Large intestine (tissue), 3 donors: ENCODE data around the gene LAMP5. TPM values are rescaled to one million over a fixed set of nuclear protein-coding genes. Genes with fewer than 3 reads are reported as not detected.

ENCODE experiments used
- DNase-seq, 2 donors: peaks; one replicate each; pipeline versions ENCODE4 v3.0.0 to v3.0.0-alpha.2; 2013
- H3K27ac ChIP-seq: one replicate; pipeline ENCODE4 v1.5.1; 2013; ENCODE audit warnings: low read length
- H3K27me3 ChIP-seq: 2 replicates; pipeline ENCODE4 v1.6.1; 2013; ENCODE audit warnings: low read length; ENCODE audit not compliant: control insufficient read depth, insufficient read depth
- H3K36me3 ChIP-seq: 2 replicates; pipeline ENCODE4 v1.6.1; 2013; ENCODE audit warnings: low read length; ENCODE audit not compliant: control insufficient read depth, insufficient read depth
- H3K4me1 ChIP-seq: one replicate; pipeline ENCODE4 v1.6.1; 2013; ENCODE audit warnings: low read length; ENCODE audit not compliant: control insufficient read depth, insufficient read depth
- H3K4me3 ChIP-seq: one replicate; pipeline ENCODE4 v1.5.1; 2013; ENCODE audit warnings: low read length
- H3K9me3 ChIP-seq: one replicate; pipeline ENCODE4 v1.6.1; 2013; ENCODE audit warnings: mild to moderate bottlenecking, low read depth, low read length, moderate library complexity; ENCODE audit not compliant: control insufficient read depth
- WGBS: methylation state at CpG from one replicate; pipeline ENCODE4 v1.1.5; 2013; ENCODE audit warnings: low lambda C conversion rate; ENCODE audit not compliant: insufficient coverage; 5-methylcytosine and 5-hydroxymethylcytosine counted together
- polyA plus RNA-seq: library from polyadenylated mRNA; unstranded; fragments of 120-200 nt; gene quantifications from one replicate; pipeline ENCODE4 v1.2.1, GENCODE V29; 2013

Gene LAMP5
- polyA plus RNA-seq, 1 donor = 4.6 TPM

DNA sequence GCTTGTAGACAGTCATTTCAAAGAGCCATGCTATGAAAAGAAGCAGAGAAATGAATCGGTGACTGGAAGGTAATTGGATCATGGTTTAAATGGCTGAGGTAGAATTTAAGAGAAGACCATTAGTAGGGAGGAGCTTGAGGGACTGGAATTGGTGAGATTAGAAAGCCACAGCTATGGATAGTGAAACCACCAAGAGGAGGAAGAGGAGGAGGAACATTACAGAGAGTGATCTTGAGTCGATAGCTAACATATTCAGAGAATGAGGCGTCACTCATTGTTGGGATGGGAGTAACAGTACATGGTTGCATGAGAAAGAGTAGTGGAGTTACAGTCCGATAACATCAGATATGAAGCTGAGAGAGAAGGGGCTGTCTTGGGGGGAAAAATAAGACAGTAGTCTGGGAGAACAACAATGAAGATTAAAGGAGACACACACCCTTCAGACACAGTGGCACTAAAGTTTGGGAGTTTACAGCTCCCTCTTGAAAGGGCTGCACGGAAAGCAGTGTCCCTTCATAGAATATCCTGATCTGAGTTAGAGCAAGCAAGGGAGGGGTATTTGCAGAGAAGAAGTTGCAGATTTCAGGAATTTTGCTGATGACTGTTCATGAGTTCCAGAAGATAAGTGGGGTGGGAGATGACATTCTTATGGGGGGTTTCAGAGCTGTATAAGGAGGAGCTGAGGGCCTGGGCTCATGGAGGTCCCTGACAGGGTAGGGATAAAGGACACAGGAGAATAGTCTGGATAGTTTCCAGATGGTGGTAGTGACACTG lies 15.1 kb upstream of the LAMP5 start:
- Histone ChIP-seq H3K4me3 (no peak overlapping the region), H3K27ac (no peak overlapping the region), H3K4me1 (no peaks in the 10 kb centered on the region), H3K36me3 (no peaks in the 10 kb centered on the region), H3K9me3 (no peaks in the 10 kb centered on the region), H3K27me3 (peaks cover 9% of the 10 kb centered on the region)
- DNase-seq = no peak
- 100% methylated on average over 3 of the region's 5 CpGs for WGBS

DNA sequence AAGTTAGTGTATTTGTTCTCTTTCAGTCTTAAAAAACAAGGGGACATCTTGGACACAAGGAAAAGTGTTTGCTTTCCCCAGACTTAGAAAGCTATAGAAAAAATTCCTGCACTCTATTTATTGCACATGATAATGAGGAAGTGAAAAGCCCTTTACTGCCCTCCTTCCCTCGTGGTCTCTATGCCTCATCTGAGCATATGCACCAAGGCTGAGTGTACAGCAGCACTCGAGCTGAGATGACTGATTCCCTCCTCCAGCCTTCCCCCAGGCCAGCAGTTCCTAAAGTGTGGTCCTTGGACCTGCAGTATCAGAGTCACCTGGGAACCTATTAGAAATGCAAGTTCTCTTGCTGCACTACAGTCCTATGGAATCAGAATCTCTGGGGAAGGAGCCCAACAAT lies 14.3 kb upstream of the LAMP5 start:
- H3K4me3 ChIP-seq = no peak overlapping the region
- no CpG with 5 or more reads among the region's 2 CpGs for WGBS
- no peaks in the 10 kb centered on the region for H3K36me3 ChIP-seq
- H3K27ac ChIP-seq = no peak overlapping the region
- H3K27me3 ChIP-seq = peaks cover 16% of the 10 kb centered on the region
- no peaks in the 10 kb centered on the region for H3K9me3 ChIP-seq
- peak; percentile 39 to 63 for DNase-seq
- H3K4me1 ChIP-seq = no peaks in the 10 kb centered on the region

DNA sequence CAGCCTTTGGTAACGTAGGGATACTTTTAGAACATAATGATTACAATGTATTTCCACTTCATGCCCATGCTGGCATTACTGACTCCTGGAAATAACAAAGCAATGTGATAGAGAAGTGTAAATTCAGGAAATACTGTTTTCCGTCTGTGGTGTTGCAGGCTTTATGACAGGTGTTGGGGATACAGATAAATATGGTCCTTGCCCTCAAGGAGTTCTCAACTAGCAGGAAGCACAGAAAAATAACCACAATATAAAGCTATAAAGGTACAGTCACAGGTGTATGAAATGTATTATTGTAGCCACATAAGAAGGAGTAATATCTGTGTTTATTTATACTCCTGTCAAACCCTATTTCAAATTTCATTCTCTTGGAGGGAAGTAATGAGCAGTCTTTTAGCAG lies 12.9 kb upstream of the LAMP5 start:
- H3K9me3 ChIP-seq = no peaks in the 10 kb centered on the region
- no peaks in the 10 kb centered on the region for H3K36me3 ChIP-seq
- H3K27ac ChIP-seq = no peak overlapping the region
- peaks cover 29% of the 10 kb centered on the region for H3K27me3 ChIP-seq
- no peak for DNase-seq
- H3K4me1 ChIP-seq = no peaks in the 10 kb centered on the region
- H3K4me3 ChIP-seq = no peak overlapping the region
- WGBS = no CpG with 5 or more reads among the region's 2 CpGs

DNA sequence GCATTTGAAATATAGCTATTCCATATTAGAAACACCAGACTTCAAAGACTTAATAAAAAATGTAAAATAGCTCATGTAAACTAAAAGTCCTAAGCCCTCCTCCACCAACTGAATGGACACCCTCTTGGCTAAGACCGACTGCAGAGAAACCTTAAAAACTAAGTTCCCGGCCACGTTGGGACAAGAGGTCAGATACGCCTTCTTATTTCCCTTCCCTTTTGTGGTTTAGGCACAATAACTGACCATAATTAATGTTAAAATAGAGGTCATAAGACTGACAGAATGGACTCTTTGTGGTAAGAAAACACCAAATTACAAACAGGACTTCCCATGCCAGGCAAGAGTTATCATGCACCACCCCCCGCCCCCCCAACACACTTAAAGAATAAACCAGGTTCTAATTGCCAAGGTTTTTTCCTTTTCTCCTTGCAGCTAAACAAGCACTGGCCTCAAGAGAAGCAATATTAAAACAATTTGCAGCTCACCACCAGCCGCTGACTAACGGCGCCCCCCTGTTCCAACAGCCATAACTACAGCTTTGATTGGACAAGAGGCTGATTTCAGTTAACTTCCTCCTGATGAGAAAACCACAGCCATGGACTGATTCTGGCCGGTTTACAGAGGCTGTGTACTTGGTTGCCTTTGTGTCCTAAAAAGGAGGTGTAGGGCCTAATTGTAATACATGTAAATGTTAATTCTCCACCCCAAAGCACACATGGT lies 10.7 kb upstream of the LAMP5 start:
- 40% methylated on average over 2 of the region's 9 CpGs for WGBS
- Histone ChIP-seq H3K27ac (no peak overlapping the region), H3K4me3 (no peak overlapping the region), H3K9me3 (no peaks in the 10 kb centered on the region), H3K27me3 (peaks cover 52% of the 10 kb centered on the region), H3K4me1 (peaks cover 4% of the 10 kb centered on the region), H3K36me3 (no peaks in the 10 kb centered on the region)
- DNase-seq = no peak

DNA sequence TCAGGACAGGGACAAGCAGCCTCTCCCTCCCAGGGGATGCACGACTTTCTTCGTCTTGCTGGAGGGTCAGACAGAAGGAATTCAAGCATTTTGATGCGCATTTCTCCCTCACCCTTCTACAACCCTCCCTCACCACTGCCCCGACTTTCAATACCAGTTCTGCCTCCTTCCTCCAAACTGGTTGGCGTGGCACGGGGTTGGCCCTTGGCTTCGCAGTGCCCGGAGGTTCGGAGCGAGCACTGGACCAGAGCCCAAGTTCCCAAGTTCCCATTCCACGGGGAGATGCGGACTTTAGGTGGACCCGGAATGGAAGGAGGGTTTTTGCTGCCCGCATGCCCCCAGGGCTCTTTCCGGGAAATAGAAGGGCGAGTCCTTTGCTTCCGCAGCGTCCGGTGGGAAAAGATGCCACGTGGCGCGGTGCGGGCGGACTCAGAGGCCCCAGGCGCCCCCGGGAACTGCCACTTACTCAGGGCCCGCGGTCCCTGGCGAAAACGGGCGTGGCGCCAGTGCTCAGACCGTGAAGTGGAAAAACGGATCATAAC lies 8.0 kb upstream of the LAMP5 start:
- peaks cover 4% of the 10 kb centered on the region for H3K4me1 ChIP-seq
- peaks cover 76% of the 10 kb centered on the region for H3K27me3 ChIP-seq
- H3K4me3 ChIP-seq = no peak overlapping the region
- H3K9me3 ChIP-seq = no peaks in the 10 kb centered on the region
- H3K36me3 ChIP-seq = no peaks in the 10 kb centered on the region
- WGBS = no CpG with 5 or more reads among the region's 34 CpGs
- DNase-seq = no peak
- no peak overlapping the region for H3K27ac ChIP-seq

DNA sequence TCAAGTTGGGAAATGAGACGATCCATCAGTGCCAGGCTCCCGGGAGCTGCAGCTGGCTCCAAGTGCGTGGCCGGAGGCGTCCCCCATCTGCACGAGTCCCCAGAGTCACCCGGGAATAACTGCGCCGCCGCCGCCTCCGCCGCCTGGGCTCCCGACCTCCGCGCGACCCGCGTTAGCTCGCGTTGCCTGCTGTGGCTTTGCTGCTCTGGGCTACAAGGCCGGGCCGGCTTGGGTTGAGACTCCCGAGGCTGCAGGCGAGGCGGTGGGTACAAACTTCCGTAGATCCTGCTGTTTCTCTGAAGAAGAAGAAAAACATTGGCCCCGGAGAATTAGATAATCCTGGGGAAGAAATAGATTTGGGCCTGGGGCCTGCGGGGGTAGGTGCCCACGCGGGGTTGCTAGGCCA lies 7.4 kb upstream of the LAMP5 start:
- Histone ChIP-seq H3K36me3 (no peaks in the 10 kb centered on the region), H3K4me1 (peaks cover 4% of the 10 kb centered on the region), H3K9me3 (no peaks in the 10 kb centered on the region), H3K27me3 (peaks cover 81% of the 10 kb centered on the region), H3K4me3 (no peak overlapping the region), H3K27ac (no peak overlapping the region)
- WGBS = no CpG with 5 or more reads among the region's 31 CpGs
- no peak for DNase-seq

DNA sequence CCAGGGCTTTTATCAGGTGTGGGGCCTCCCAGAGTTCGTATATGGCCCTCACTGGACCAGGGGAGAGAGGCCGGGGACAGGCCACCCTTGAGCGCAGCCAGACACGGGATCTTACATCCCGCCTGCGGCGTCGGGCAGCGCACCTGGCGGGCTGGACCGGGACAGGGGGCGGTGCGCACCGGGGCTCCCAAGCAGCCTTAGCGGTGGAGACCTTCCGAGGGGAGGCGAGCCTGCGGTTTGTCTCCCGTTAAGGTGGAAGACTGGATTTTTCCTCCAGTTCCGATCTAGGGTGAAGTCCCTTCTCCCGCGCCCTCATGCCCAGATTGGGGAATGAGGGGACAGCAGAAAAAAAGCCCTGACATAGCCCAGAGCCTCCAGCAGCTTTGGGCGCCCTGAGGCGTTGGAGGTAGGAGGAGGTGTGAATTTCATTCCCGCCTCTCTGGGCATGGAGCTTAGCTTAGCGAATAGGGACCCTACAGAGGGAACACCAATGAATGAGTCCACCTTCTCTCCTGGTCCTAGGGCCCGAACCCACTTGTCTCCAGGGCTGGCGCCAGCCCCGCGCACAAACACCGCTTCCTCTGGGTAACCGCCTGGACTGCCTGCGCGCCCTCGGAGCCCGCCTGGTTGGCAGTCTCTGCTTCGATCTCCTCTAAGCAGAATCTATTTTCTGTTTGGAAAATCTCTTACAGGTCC lies 6.7 kb upstream of the LAMP5 start:
- peaks cover 81% of the 10 kb centered on the region for H3K27me3 ChIP-seq
- no peaks in the 10 kb centered on the region for H3K9me3 ChIP-seq
- H3K36me3 ChIP-seq = no peaks in the 10 kb centered on the region
- no peak for DNase-seq
- H3K27ac ChIP-seq = no peak overlapping the region
- no CpG with 5 or more reads among the region's 37 CpGs for WGBS
- H3K4me3 ChIP-seq = no peak overlapping the region
- H3K4me1 ChIP-seq = peaks cover 4% of the 10 kb centered on the region

DNA sequence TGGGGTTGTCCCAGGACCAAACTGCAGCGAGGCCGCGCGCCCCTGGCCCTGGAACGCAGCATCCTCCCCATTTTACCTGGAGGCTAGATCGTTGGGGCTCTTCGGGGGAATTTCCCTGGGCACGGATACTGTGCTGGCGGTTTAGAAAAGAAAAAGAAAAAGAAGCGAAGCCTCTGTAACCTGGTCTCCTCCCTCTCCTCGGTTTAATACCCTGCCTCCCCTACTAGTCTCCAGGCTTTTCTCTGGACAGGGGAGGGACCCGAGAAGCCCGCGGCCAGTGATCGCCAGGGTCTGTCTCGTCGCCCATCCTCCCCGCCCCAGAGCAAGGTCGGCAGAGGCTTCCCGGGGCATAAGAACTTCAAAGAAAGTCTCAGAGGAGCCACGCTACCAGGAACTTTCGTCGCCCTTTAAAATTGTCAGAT lies 6.1 kb upstream of the LAMP5 start:
- Histone ChIP-seq H3K36me3 (no peaks in the 10 kb centered on the region), H3K4me3 (no peak overlapping the region), H3K4me1 (peaks cover 4% of the 10 kb centered on the region), H3K27ac (no peak overlapping the region), H3K9me3 (no peaks in the 10 kb centered on the region), H3K27me3 (peaks cover 81% of the 10 kb centered on the region)
- no CpG with 5 or more reads among the region's 23 CpGs for WGBS
- no peak for DNase-seq

DNA sequence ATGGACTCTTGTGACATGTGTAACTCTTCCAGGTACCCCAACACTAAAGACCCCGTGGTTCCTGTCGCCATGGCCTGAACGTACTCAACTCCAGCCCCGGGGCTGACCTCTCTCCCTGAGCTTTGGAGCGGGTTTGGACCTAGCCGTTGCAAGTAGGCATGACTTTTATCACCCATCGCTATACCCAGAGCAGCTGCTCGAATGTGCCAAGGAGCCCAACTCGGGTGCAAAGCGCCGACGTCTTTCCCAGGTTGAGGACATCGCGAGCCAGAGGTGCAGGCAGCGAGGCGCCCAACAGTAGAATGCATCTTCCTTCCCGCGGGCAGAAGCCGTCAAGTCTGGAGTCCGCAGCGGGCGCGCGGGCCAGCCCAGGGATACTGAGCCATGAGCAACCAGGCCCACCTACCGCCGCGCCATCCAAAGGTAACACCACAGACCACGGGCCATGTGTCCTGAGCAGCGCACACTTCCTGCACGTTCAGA lies 5.7 kb upstream of the LAMP5 start:
- 0% methylated on average over 3 of the region's 30 CpGs for WGBS
- Histone ChIP-seq H3K27me3 (peaks cover 78% of the 10 kb centered on the region), H3K4me1 (peaks cover 4% of the 10 kb centered on the region), H3K36me3 (no peaks in the 10 kb centered on the region), H3K27ac (no peak overlapping the region), H3K9me3 (no peaks in the 10 kb centered on the region), H3K4me3 (no peak overlapping the region)
- no peak for DNase-seq

DNA sequence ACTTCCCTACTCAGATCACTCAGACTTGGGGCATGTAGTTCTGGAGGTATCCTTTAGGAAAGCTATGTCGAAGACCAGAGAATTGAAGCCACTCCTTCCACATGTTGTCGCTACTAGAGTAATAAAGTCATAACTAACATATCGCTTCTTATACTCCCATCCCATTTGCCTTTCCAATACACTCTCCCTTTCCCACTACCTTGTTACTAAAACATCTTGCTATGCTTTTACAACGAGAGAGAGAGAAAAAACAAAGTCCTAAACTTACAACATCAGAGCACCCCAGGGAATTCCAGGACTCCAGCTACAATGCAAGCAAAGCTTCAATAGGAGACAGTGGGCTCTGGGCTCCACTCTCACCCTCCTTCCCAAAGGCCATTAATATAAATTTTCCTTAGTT lies 5.1 kb upstream of the LAMP5 start:
- Histone ChIP-seq H3K4me3 (no peak overlapping the region), H3K27ac (no peak overlapping the region), H3K4me1 (peaks cover 4% of the 10 kb centered on the region), H3K36me3 (no peaks in the 10 kb centered on the region), H3K9me3 (no peaks in the 10 kb centered on the region), H3K27me3 (peaks cover 78% of the 10 kb centered on the region)
- WGBS = no CpG with 5 or more reads among the region's 4 CpGs
- no peak for DNase-seq
